PC-9 (cell line): ENCODE measurements around the gene DNAH14.

Source experiments
- CTCF ChIP-seq: fragments of 200-600 bp; sonication (generic); conservative IDR thresholded peaks from 2 replicates; pipeline ENCODE4 v1.6.1; 2017; ENCODE audit warnings: mixed run types, antibody characterized with exemption, mild to moderate bottlenecking, moderate library complexity
- EZH2 ChIP-seq: fragments of 200-600 bp; sonication (generic); IDR thresholded peaks from 2 replicates; pipeline ENCODE4 v1.8.0; 2017; ENCODE audit warnings: antibody characterized with exemption, low read depth

GRCh38 chr1:225435487-225435886 lies 506.0 kb downstream of the DNAH14 start:
- no peak for TF ChIP-seq CTCF
- TF ChIP-seq EZH2, result no peak
